NCI-H2107 (cell line): ENCODE measurements around the gene IQCE.

Experiments
- DNase-seq: peaks from one replicate; lab custom pipeline; 2025; lab: John Stamatoyannopoulos, UW

IQCE gene

GRCh38 chr7:2635810-2636701 is 77.3 kb downstream of the IQCE start:
- DNase-seq: no peak

- DNase-seq: no peak
Measured at GRCh38 chr7:2637066-2637471, 78.3 kb downstream of the IQCE start.

- DNase-seq: no peak
Measured at GRCh38 chr7:2637505-2638223, 78.9 kb downstream of the IQCE start.

- DNase-seq: no peak
Measured at GRCh38 chr7:2638224-2638991, 79.6 kb downstream of the IQCE start.

GRCh38 chr7:2639181-2639681 is 80.5 kb downstream of the IQCE start:
- DNase-seq: no peak

GRCh38 chr7:2639695-2640481 is 81.1 kb downstream of the IQCE start:
- no peak for DNase-seq

GRCh38 chr7:2640482-2640830 is 81.7 kb downstream of the IQCE start:
- no peak for DNase-seq

- DNase-seq: no peak
Measured at GRCh38 chr7:2640846-2641316, 82.1 kb downstream of the IQCE start.

GRCh38 chr7:2641406-2642393 is 82.9 kb downstream of the IQCE start:
- DNase-seq: peak; percentile 60

- no peak for DNase-seq
Measured at GRCh38 chr7:2643386-2644219, 84.8 kb downstream of the IQCE start.

GRCh38 chr7:2644220-2644561 is 85.4 kb downstream of the IQCE start:
- DNase-seq: no peak

GRCh38 chr7:2644562-2645273 is 85.9 kb downstream of the IQCE start:
- no peak for DNase-seq

GRCh38 chr7:2645274-2645868 is 86.6 kb downstream of the IQCE start:
- no peak for DNase-seq

- DNase-seq: no peak
Measured at GRCh38 chr7:2646336-2646679, 87.5 kb downstream of the IQCE start.

GRCh38 chr7:2646680-2647571 is 88.1 kb downstream of the IQCE start:
- no peak for DNase-seq

GRCh38 chr7:2647594-2648172 is 88.9 kb downstream of the IQCE start:
- no peak for DNase-seq
